Esophagus squamous epithelium (tissue), 4 donors: ENCODE data around the gene IRX3.

Source experiments
- CTCF ChIP-seq, 6 experiments: fragments of 450-650 bp in 4 of 6; fragments of 200-600 bp in 2 of 6; sonication (generic) in 2 of 6; IDR thresholded peaks; one replicate each; pipeline ENCODE4 v1.5.1; 2016 to 2019; ENCODE audit warnings: antibody characterized with exemption in 6 of 6, mild to moderate bottlenecking in 4 of 6, moderate library complexity in 4 of 6
- POLR2A ChIP-seq, 4 donors: fragments of 450-650 bp; IDR thresholded peaks; one replicate each; pipeline ENCODE4 v1.6.1; 2017; ENCODE audit warnings: antibody characterized with exemption in 4 of 4, mild to moderate bottlenecking in 4 of 4, moderate library complexity in 3 of 4

- TF ChIP-seq POLR2A (IDR thresholded peaks at IDR 0.05) (no peak), CTCF (IDR thresholded peaks at IDR 0.05) (no peak)
Measured at GRCh38 chr16:54286090-54286365, 559 bp downstream of the IRX3 start.
